Measurements from ENCODE around the gene CD93.

The CD93 gene

DNA sequence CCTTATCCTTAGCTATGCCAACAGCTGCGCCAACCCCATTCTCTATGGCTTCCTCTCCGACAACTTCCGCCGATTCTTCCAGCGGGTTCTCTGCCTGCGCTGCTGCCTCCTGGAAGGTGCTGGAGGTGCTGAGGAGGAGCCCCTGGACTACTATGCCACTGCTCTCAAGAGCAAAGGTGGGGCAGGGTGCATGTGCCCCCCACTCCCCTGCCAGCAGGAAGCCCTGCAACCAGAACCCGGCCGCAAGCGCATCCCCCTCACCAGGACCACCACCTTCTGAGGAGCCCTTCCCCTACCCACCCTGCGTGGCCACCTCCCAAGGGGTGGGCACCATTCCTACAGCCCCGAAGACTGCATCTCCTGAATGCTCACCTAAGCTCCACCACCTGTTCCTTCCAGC is 49.8 kb downstream of the CD93 start:
- no peak for TF ChIP-seq TOX (CRISPR knock-in tag; IDR thresholded peaks at IDR 0.05; ENCODE audit: borderline replicate concordance)
- no peak for ATAC-seq

- ATAC-seq: no peak
- TF ChIP-seq ESRRG (CRISPR knock-in tag; IDR thresholded peaks at IDR 0.05) (no peak), RARB (CRISPR knock-in tag; IDR thresholded peaks at IDR 0.05) (no peak), ISL1 (CRISPR knock-in tag; IDR thresholded peaks at IDR 0.05) (no peak), PATZ1 (CRISPR knock-in tag; IDR thresholded peaks at IDR 0.05; ENCODE audit: borderline replicate concordance) (no peak), PPARA (CRISPR knock-in tag; IDR thresholded peaks at IDR 0.05; ENCODE audit: borderline replicate concordance) (no peak), POU6F1 (CRISPR knock-in tag; IDR thresholded peaks at IDR 0.05; ENCODE audit: borderline replicate concordance, low read depth) (no peak), GLIS3 (CRISPR knock-in tag; IDR thresholded peaks at IDR 0.05) (no peak), SNAI2 (CRISPR knock-in tag; IDR thresholded peaks at IDR 0.05) (no peak), BACH2 (CRISPR knock-in tag; IDR thresholded peaks at IDR 0.05; ENCODE audit: borderline replicate concordance) (no peak), CSDC2 (CRISPR knock-in tag; IDR thresholded peaks at IDR 0.05) (no peak), ARNTL (CRISPR knock-in tag; IDR thresholded peaks at IDR 0.05; ENCODE audit: borderline replicate concordance, low read depth) (no peak), CSRNP3 (CRISPR knock-in tag; IDR thresholded peaks at IDR 0.05) (no peak), ZFP3 (CRISPR knock-in tag; IDR thresholded peaks at IDR 0.05) (no peak), ZNF565 (CRISPR knock-in tag; conservative IDR thresholded peaks at IDR 0.05; ENCODE audit: low read depth) (no peak), TCF4 (CRISPR knock-in tag; IDR thresholded peaks at IDR 0.05; ENCODE audit: borderline replicate concordance) (no peak), ZC3H10 (CRISPR knock-in tag; IDR thresholded peaks at IDR 0.05) (no peak), TOX (CRISPR knock-in tag; IDR thresholded peaks at IDR 0.05; ENCODE audit: borderline replicate concordance) (no peak)
- TF ChIP-seq, protein P1, sequence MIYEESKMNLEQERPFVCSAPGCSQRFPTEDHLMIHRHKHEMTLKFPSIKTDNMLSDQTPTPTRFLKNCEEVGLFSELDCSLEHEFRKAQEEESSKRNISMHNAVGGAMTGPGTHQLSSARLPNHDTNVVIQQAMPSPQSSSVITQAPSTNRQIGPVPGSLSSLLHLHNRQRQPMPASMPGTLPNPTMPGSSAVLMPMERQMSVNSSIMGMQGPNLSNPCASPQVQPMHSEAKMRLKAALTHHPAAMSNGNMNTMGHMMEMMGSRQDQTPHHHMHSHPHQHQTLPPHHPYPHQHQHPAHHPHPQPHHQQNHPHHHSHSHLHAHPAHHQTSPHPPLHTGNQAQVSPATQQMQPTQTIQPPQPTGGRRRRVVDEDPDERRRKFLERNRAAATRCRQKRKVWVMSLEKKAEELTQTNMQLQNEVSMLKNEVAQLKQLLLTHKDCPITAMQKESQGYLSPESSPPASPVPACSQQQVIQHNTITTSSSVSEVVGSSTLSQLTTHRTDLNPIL (CRISPR knock-in tag; IDR thresholded peaks at IDR 0.05; ENCODE audit: low read depth): no peak
- TF ChIP-seq, protein P2, sequence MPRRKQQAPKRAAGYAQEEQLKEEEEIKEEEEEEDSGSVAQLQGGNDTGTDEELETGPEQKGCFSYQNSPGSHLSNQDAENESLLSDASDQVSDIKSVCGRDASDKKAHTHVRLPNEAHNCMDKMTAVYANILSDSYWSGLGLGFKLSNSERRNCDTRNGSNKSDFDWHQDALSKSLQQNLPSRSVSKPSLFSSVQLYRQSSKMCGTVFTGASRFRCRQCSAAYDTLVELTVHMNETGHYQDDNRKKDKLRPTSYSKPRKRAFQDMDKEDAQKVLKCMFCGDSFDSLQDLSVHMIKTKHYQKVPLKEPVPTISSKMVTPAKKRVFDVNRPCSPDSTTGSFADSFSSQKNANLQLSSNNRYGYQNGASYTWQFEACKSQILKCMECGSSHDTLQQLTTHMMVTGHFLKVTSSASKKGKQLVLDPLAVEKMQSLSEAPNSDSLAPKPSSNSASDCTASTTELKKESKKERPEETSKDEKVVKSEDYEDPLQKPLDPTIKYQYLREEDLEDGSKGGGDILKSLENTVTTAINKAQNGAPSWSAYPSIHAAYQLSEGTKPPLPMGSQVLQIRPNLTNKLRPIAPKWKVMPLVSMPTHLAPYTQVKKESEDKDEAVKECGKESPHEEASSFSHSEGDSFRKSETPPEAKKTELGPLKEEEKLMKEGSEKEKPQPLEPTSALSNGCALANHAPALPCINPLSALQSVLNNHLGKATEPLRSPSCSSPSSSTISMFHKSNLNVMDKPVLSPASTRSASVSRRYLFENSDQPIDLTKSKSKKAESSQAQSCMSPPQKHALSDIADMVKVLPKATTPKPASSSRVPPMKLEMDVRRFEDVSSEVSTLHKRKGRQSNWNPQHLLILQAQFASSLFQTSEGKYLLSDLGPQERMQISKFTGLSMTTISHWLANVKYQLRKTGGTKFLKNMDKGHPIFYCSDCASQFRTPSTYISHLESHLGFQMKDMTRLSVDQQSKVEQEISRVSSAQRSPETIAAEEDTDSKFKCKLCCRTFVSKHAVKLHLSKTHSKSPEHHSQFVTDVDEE (CRISPR knock-in tag; IDR thresholded peaks at IDR 0.05): no peak
Measured at GRCh38 chr20:23035731-23036130, 50.4 kb downstream of the CD93 start.

DNA sequence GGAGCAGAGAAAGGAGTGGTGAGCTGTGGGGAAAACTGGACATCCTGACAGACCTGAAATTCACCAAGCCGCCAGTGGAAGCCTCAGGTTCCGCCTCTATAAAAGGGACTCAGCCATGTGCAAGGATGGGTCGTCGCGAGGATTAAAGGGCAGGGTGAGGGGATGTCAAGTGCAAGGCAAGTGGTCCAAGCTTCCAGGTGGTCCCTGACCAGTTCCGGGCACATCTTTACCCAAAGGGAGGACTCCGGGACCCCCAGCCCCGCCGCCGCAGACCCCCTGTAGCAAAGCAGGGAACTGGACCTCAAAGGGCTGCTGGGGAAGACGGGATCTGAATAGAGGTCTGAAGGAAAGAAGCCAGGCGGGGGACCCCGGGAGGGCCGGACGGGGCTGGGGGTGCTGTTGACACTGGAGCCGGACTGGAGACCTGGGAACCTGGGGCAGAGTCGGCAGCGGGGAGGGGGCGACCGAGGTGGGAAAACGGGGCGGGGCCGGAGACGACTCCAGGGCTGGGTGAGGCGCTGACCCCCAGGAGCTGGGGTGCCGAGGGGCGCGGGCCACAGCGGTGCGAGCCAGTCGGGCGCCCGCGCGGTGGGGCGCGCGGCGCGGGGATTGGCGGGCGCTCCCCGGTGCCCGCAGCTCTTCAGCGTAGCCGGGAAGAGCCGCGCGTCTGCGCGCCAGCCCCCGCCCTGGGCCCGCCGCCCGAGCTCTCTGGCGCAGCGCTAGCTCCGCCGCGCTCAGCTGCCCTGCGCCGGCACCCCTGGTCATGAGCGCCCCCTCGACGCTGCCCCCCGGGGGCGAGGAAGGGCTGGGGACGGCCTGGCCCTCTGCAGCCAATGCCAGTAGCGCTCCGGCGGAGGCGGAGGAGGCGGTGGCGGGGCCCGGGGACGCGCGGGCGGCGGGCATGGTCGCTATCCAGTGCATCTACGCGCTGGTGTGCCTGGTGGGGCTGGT is 51.1 kb downstream of the CD93 start, which contains the start of gene SSTR4:
TSS of gene SSTR4 (plus strand) at position 592 of the 951 bp plus-strand sequence. CDS start at position 764, 172 bp downstream.
- TF ChIP-seq TOX (CRISPR knock-in tag; IDR thresholded peaks at IDR 0.05; ENCODE audit: borderline replicate concordance) (no peak), TCF4 (CRISPR knock-in tag; IDR thresholded peaks at IDR 0.05; ENCODE audit: borderline replicate concordance) (no peak), ZFP3 (CRISPR knock-in tag; IDR thresholded peaks at IDR 0.05) (no peak), BACH2 (CRISPR knock-in tag; IDR thresholded peaks at IDR 0.05; ENCODE audit: borderline replicate concordance) (no peak), ZC3H10 (CRISPR knock-in tag; IDR thresholded peaks at IDR 0.05) (no peak), ZNF8 (CRISPR knock-in tag; IDR thresholded peaks at IDR 0.05) (no peak), ZFP30 (CRISPR knock-in tag; IDR thresholded peaks at IDR 0.05) (no peak), CSDC2 (CRISPR knock-in tag; IDR thresholded peaks at IDR 0.05) (no peak)
- TF ChIP-seq, protein P1 (CRISPR knock-in tag; IDR thresholded peaks at IDR 0.05; ENCODE audit: low read depth): no peak
- ATAC-seq: no peak
